Limb (tissue), 2 donors: Measurements from ENCODE around the gene TRIM63.

Source experiments
- DNase-seq, 2 donors: peaks; one replicate each; pipeline ENCODE4 v3.0.0-alpha.2; 2016; ENCODE audit errors: extremely low spot score in 2 of 2

The TRIM63 gene

DNA sequence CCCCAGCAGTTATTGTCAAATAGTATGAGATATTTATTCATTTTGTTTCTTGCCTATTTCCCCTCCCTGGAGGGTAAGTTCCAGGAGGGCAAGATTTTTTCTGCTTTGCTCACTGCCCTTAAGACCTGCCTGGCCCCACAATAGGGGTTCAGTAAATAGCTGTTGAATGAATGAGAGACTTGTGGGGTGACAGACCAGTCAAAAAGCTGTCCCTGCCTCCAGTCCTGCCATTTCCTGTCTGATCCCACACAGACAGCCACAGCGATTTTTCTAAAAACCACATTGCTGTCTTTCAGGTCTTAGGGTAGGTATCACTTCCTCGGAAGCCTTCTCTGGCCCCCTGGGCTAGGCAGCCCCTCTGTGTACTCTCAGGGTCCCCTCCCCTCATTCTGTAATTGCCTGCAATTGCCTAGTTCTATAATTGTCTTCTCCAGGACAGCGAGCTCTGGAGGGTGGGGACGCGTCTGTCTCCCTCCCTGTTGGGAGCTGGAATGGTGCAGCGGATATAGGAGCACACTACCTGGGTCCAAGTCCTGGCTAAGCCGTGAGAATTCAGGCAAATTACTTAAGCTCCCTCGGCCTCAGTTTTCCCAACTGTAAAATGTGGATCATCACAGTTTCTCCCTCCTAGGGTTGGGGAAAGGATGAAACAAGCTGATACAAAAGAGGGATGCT lies 47.7 kb downstream of the TRIM63 start:
- DNase-seq = peak in 1 of 2 donors; percentile 20

DNA sequence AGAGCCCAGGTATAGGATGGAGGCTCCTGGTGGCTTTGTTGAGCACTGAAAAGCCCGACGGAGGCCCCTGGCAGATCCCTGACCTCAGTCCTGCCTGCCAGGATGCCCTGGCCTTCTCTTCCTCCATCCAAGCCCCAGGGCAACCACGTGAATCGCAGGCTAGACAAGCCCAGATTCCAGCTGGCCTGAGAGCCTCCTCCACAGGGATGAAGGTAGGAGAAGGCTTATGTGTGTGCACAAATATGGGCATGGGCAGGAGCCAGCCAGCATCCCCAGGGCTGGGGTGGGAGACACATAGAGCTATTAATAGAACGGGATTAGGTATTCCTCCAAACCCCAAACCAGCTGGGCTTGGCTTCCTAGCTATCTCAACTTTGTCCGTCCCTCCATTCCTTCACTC lies 49.8 kb downstream of the TRIM63 start:
- no peak for DNase-seq

DNA sequence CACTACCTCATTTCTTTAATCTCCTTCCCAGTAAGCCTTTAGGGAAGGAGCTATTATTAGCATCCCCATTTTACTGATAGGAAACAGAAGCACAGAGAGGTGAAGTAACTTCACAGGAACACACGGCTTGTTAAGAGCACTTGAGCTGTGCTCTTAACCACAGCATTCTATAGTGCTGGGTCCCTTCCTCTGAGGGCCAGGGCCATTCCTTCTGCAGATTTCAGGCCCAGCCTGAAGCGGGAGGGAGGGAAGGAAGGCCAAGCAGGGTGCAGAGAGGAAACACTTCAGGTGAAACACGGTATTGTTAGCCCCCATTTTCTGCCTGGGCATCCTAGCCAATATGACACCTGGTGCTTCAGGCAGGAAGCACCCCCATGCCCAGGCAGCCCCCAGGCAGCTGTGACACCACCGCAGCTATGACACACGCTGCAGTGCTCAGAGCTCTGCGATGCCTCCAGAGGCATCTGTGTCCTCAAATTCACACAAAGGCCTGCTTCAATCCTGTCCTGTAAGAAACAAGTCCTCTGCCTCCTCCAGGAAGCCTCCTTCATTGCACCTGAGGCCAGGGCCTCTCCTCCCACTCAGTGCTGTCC lies 50.4 kb downstream of the TRIM63 start:
- no peak for DNase-seq

DNA sequence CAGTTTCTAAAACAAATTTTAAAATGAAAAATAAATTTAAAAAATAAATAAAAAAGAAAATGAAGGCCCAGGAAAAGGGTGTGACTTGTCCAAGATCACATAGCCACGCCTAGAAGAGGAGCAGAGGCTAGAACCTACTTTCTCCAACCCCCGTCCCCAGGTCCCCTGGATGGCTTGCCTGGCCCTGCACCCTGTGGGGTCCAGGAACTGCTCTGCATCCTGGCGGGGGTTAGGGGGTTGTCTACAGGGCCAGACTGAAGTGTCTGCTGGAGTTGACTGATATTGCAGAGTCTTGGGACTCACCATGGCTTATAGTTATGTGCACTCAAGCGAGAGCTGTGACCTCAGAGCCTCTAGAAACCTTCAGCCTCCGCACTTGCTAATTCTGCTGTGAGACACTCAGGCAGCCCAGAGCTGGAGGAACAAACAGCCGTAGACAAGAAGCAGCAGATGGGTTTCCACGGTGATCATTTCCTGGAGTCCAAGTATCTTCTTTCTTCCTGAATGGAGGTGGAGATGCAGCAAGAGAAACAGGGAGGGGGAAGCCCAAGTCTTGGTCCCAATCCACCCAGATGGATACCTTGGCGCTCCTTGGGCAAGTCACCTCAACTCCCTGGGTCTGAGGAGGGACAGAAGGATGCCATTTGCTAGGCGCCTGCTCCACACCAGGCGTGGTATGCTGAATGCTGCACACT lies 51.0 kb downstream of the TRIM63 start:
- no peak for DNase-seq

DNA sequence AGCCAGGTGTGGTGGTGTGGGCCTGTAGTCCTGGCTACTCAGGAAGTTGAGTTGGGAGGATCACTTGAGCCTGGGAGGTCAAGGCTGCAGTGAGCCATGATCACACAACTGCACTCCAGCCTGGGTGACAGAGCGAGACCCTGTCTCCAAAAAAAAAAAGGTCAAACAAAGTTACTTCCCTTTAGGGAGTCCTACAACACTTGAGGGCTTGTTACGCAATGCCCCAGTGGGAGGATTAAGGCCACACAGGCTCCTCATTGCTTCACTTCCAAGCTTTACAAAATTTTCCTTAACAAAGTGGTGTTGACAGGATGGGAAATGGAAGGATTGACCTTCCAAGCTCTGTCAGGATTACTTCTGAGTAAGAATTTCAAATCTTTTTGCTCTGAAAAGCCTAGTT lies 52.1 kb downstream of the TRIM63 start:
- no peak for DNase-seq

DNA sequence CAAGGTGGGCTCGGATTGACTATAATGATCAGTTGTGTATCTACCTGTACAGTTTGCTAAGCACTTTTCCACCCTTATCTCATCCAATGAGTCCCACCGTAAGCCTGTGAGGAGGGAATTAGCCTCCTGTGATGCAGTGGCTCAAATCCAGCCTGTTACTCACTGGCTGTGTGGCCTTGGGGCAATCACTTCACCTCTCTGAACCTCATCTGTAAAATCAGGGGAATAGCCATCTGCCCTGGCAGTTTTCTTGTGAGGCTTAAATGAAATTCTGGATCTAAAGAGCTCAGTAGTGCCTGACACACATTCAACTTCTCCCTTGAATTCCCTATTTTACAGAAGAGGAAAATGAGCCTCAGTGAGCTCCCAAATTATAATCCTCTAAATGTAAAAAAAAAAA lies 53.3 kb downstream of the TRIM63 start:
- DNase-seq = no peak

- DNase-seq = no peak
Measured at GRCh38 chr1:26012864-26013263, 54.6 kb downstream of the TRIM63 start.

DNA sequence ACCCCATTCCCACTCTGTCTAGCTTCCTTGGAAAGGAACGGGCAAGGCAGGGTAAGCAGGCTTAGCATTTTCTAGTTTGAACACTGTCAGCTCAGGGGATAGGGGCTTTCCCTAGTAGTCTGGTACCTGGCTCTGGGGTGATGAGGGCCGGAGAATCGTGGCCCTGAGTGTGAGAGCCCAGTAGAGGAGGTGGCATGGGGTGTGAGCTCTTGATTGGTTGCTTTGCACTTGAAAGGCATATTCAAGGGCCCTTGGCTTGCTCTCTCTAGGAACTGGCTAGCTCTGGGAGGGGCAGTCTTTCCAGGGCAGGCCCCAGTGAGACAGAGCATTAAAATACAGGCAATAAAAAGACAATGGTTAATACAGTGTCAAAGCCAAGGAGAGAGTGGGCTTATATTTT lies 56.6 kb downstream of the TRIM63 start:
- no peak for DNase-seq

GRCh38 chr1:26009796-26010447 lies 57.5 kb downstream of the TRIM63 start:
- DNase-seq = no peak

DNA sequence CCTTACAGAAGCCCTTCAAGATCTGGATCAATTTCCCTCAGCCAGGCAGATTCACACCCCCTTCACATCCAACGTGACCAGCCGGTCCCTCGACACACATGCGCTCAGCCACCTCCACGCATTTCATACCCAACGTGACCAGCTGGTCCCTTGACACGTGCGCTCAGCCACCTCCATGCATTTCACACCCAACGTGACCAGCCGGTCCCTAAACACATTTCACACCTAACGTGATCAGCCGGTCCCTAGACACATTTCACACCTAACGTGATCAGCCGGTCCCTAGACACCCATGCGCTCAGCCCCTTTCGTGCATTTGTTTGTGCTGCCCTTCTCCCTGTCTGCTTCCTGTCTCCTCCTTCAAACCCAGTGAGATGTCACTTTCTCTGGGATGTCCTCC lies 60.7 kb downstream of the TRIM63 start:
- no peak for DNase-seq

DNA sequence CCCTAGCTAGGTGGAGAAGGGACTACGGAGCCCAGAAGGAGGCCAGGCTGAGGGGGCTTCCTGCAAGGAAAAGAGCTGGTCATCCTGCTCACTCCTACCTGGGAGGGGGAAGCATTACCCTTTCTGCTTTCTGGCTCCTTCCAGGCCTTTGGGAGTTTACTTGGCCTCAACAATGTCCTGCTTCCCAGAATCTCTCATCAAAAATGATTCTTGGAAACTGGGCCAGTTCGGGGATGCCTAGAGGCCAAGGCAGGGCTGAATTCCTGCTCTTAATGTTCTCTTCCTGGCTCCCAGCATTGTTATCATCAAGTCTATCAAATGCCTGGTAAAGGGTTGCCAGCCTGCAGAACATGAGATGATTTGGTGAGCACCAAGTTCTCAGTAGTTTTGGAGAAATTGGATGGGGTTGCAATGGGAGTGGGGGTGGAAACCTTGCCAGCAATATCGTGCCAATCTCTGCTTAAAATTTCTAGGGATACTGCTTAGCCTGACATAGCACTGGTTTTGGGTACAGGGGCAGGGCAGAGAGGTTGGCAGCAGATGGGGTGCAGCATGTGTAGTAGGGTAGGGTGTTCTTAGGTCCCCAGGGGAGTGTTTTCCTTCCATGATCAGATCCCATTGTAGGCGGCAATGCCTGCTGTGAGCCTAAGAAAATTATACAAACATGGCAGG lies 61.9 kb downstream of the TRIM63 start:
- no peak for DNase-seq

- no peak for DNase-seq
Measured at GRCh38 chr1:26003756-26004155, 63.7 kb downstream of the TRIM63 start.

DNA sequence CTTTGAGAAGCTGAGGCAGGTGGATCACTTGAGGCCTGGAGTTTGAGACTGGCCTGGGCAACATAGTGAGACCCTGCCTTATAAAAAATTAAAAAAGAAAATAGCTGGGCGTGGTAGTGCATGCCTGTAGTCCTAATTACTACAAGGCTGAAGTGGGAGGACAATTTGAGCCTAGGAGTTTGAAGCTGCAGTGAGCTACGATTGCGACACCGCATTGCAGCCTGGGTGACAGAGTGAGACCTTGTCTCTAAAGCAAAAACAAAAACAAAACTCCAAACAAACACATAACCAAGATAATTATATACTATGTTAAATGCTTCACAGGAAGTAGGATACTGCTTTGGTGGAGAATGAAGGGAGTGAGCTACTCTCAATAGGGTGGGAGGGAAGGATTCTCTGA lies 64.2 kb downstream of the TRIM63 start:
- no peak for DNase-seq
